ENCODE data around the gene CDC42BPA. TPM values are rescaled to one million over a fixed set of nuclear protein-coding genes. Genes with fewer than 3 reads are reported as not detected.
A peak's percentile ranks its signal among the peaks of the same experiment; 100 is the strongest.

CDC42BPA gene
- total and polyA plus RNA-seq, 2 of the 13 experiments (the other 11 are each of a cell fraction or from before 2014, with no cell fraction given), result 6.5 to 16.0 TPM

- no peak for TF ChIP-seq MZF1 (CRISPR knock-in tag; IDR thresholded peaks at IDR 0.05; ENCODE audit: borderline replicate concordance)
- TF ChIP-seq HES4 (CRISPR knock-in tag; IDR thresholded peaks at IDR 0.05; ENCODE audit: borderline replicate concordance), result no peak
- no peak for TF ChIP-seq MXI1 (IDR thresholded peaks at IDR 0.05; ENCODE audit: borderline replicate concordance, low read depth, low read length)
- no peak for TF ChIP-seq ZNF510 (CRISPR knock-in tag; IDR thresholded peaks at IDR 0.05; ENCODE audit: low read depth)
- TF ChIP-seq, protein P1, sequence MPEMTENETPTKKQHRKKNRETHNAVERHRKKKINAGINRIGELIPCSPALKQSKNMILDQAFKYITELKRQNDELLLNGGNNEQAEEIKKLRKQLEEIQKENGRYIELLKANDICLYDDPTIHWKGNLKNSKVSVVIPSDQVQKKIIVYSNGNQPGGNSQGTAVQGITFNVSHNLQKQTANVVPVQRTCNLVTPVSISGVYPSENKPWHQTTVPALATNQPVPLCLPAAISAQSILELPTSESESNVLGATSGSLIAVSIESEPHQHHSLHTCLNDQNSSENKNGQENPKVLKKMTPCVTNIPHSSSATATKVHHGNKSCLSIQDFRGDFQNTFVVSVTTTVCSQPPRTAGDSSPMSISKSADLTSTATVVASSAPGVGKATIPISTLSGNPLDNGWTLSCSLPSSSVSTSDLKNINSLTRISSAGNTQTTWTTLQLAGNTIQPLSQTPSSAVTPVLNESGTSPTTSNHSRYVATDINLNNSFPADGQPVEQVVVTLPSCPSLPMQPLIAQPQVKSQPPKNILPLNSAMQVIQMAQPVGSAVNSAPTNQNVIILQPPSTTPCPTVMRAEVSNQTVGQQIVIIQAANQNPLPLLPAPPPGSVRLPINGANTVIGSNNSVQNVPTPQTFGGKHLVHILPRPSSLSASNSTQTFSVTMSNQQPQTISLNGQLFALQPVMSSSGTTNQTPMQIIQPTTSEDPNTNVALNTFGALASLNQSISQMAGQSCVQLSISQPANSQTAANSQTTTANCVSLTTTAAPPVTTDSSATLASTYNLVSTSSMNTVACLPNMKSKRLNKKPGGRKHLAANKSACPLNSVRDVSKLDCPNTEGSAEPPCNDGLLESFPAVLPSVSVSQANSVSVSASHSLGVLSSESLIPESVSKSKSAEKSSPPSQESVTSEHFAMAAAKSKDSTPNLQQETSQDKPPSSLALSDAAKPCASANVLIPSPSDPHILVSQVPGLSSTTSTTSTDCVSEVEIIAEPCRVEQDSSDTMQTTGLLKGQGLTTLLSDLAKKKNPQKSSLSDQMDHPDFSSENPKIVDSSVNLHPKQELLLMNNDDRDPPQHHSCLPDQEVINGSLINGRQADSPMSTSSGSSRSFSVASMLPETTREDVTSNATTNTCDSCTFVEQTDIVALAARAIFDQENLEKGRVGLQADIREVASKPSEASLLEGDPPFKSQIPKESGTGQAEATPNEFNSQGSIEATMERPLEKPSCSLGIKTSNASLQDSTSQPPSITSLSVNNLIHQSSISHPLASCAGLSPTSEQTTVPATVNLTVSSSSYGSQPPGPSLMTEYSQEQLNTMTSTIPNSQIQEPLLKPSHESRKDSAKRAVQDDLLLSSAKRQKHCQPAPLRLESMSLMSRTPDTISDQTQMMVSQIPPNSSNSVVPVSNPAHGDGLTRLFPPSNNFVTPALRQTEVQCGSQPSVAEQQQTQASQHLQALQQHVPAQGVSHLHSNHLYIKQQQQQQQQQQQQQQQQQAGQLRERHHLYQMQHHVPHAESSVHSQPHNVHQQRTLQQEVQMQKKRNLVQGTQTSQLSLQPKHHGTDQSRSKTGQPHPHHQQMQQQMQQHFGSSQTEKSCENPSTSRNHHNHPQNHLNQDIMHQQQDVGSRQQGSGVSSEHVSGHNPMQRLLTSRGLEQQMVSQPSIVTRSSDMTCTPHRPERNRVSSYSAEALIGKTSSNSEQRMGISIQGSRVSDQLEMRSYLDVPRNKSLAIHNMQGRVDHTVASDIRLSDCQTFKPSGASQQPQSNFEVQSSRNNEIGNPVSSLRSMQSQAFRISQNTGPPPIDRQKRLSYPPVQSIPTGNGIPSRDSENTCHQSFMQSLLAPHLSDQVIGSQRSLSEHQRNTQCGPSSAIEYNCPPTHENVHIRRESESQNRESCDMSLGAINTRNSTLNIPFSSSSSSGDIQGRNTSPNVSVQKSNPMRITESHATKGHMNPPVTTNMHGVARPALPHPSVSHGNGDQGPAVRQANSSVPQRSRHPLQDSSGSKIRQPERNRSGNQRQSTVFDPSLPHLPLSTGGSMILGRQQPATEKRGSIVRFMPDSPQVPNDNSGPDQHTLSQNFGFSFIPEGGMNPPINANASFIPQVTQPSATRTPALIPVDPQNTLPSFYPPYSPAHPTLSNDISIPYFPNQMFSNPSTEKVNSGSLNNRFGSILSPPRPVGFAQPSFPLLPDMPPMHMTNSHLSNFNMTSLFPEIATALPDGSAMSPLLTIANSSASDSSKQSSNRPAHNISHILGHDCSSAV (CRISPR knock-in tag; IDR thresholded peaks at IDR 0.05; ENCODE audit: borderline replicate concordance), result no peak
- no peak for TF ChIP-seq ZNF781 (CRISPR knock-in tag; IDR thresholded peaks at IDR 0.05; ENCODE audit: borderline replicate concordance, not compliant biosample characterization)
- TF ChIP-seq ZNF878 (CRISPR knock-in tag; IDR thresholded peaks at IDR 0.05), result no peak
- TF ChIP-seq, protein P2, sequence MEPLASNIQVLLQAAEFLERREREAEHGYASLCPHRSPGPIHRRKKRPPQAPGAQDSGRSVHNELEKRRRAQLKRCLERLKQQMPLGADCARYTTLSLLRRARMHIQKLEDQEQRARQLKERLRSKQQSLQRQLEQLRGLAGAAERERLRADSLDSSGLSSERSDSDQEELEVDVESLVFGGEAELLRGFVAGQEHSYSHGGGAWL (CRISPR knock-in tag; IDR thresholded peaks at IDR 0.05), result no peak
- TF ChIP-seq NBN (conservative IDR thresholded peaks at IDR 0.05), result no peak
- no peak for TF ChIP-seq ZKSCAN5 (CRISPR knock-in tag; IDR thresholded peaks at IDR 0.05)
- no peak for TF ChIP-seq EEA1 (CRISPR knock-in tag; IDR thresholded peaks at IDR 0.05; ENCODE audit: borderline replicate concordance)
- no peak for TF ChIP-seq JARID2 (CRISPR knock-in tag; IDR thresholded peaks at IDR 0.05; ENCODE audit: insufficient replicate concordance)
- no peak for TF ChIP-seq ZFP90 (CRISPR knock-in tag; IDR thresholded peaks at IDR 0.05; ENCODE audit: borderline replicate concordance)
- peak; percentile 65 for TF ChIP-seq SALL1 (CRISPR knock-in tag; IDR thresholded peaks at IDR 0.05)
- TF ChIP-seq MAF1 (CRISPR knock-in tag; IDR thresholded peaks at IDR 0.05; ENCODE audit: borderline replicate concordance), result no peak
- TF ChIP-seq RBFOX2 (IDR thresholded peaks at IDR 0.05; ENCODE audit: low read depth, low read length), result no peak
- TF ChIP-seq ZNF468 (CRISPR knock-in tag; IDR thresholded peaks at IDR 0.05), result no peak
Observed at GRCh38 chr1:226974544-226975258, 343.6 kb downstream of the CDC42BPA start (continued).
